Uterus (tissue), 4 donors: Measurements from ENCODE around the gene KCNH4. TPM values are rescaled to one million over a fixed set of nuclear protein-coding genes. Genes with fewer than 3 reads are reported as not detected.

Experiments
- DNase-seq, 2 donors: peaks; one replicate each; pipeline ENCODE4 v3.0.0-alpha.2; 2019 to 2020
- H3K27ac ChIP-seq, 2 donors: fragments of 200-600 bp; sonication (generic); 1 replicate in 1 of 2; 2 replicates in 1 of 2; pipeline ENCODE4 v1.5.1; 2016 to 2018
- H3K27me3 ChIP-seq, 2 donors: fragments of 200-600 bp; sonication (generic); one replicate each; pipeline ENCODE4 v1.5.1; 2018 to 2019; ENCODE audit warnings: control low read depth in 1 of 2
- H3K36me3 ChIP-seq, 2 donors: fragments of 200-600 bp; sonication (generic); one replicate each; pipeline ENCODE4 v1.5.1; 2019; ENCODE audit warnings: control low read depth in 1 of 2
- H3K4me1 ChIP-seq, 2 donors: fragments of 200-600 bp; sonication (generic); one replicate each; pipeline ENCODE4 v1.5.1; 2018 to 2019; ENCODE audit warnings: control low read depth in 1 of 2
- H3K4me3 ChIP-seq, 2 donors: fragments of 200-600 bp; sonication (generic); 1 replicate in 1 of 2; 2 replicates in 1 of 2; pipeline ENCODE4 v1.5.1; 2018 to 2019; ENCODE audit warnings: mild to moderate bottlenecking in 1 of 2
- H3K9me3 ChIP-seq, 2 donors: fragments of 200-600 bp; sonication (generic); one replicate each; pipeline ENCODE4 v1.5.1; 2019; ENCODE audit warnings: control low read depth in 1 of 2
- POLR2A ChIP-seq, 2 donors: fragments of 450-650 bp; IDR thresholded peaks; one replicate each; pipeline ENCODE4 v1.6.1; 2016; ENCODE audit warnings: antibody characterized with exemption in 2 of 2, mild to moderate bottlenecking in 1 of 2, moderate library complexity in 1 of 2
- intact Hi-C: fragments of 100-400 bp; cut with DNase I; formaldehyde crosslinking; loops from one replicate; pipeline ENCODE4 v1.15.1; 2023; ENCODE audit warnings: low total_unique reads
- total RNA-seq, 4 donors: library from RNA; depleted of rRNA in 3 of 4; stranded (reverse); fragments of >200 nt in 3 of 4; gene quantifications; one replicate each; pipeline versions ENCODE4 v1.1.0 to v1.2.4, GENCODE V29; 2014 to 2023
- TF ChIP-seq, protein P1 (sequence below), 4 experiments: fragments of 200-600 bp in 2 of 4; fragments of 450-650 bp in 2 of 4; sonication (generic) in 2 of 4; IDR thresholded peaks; one replicate each; pipeline ENCODE4 v1.5.1; 2016 to 2019; ENCODE audit warnings: antibody characterized with exemption in 4 of 4, mild to moderate bottlenecking in 2 of 4, moderate library complexity in 1 of 4
- donor health status: DM: yes; HTN: yes; CAD: no.

The KCNH4 gene
- total RNA-seq, 4 donors from 2014 or later: 0.55 TPM; not detected in 3

DNA sequence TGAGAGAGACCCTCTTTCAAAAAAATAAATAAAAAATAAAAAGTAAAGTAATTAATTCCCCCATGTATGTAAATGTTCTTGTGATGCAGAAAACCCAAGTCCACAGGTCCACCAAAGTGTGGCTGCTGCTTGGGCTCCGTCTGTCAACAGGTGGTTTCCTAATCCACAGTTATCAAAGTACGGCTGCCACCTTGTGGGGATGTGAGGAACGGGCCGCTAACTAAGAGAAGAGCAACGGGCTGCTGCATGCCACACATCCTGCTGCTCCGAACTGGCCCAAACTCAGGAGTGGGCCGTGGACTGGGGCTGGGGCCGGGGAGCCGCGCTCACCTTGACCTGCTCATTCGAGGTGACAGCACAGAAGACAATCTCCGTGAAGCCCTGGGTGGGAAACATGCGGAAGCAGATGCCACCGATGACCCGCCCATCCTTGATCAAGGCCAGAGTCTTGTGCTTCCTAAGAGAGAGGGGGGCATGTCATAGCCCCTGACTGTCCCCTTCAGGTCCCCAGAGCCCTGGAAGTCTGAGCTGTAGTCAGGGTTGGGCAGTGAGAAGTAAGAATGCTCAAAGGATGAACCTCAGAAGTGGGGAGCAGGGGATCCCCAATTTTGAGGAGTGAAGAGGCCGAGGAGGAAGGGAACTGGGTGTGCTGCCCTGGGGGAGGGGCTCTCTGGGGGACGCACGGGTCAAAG, 64.1 kb downstream of the KCNH4 start:
- TF ChIP-seq, protein P1, sequence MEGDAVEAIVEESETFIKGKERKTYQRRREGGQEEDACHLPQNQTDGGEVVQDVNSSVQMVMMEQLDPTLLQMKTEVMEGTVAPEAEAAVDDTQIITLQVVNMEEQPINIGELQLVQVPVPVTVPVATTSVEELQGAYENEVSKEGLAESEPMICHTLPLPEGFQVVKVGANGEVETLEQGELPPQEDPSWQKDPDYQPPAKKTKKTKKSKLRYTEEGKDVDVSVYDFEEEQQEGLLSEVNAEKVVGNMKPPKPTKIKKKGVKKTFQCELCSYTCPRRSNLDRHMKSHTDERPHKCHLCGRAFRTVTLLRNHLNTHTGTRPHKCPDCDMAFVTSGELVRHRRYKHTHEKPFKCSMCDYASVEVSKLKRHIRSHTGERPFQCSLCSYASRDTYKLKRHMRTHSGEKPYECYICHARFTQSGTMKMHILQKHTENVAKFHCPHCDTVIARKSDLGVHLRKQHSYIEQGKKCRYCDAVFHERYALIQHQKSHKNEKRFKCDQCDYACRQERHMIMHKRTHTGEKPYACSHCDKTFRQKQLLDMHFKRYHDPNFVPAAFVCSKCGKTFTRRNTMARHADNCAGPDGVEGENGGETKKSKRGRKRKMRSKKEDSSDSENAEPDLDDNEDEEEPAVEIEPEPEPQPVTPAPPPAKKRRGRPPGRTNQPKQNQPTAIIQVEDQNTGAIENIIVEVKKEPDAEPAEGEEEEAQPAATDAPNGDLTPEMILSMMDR (IDR thresholded peaks at IDR 0.05): peak; percentile 75 to 86 (median 83)
- TF ChIP-seq POLR2A (IDR thresholded peaks at IDR 0.05): no peak
- peaks cover 0 to 9% of the 10 kb centered on the region in 2 donors for H3K4me1 ChIP-seq
- DNase-seq: peak; percentile 84 to 85
- no peaks in the 10 kb centered on the region for H3K9me3 ChIP-seq
- no peak overlapping the region for H3K27ac ChIP-seq
- no peak overlapping the region for H3K4me3 ChIP-seq
- no peaks in the 10 kb centered on the region for H3K36me3 ChIP-seq
- intact Hi-C loops: loop anchor here (5.0 to 10.0 kb wide), 3 partner anchors 50 to 152 kb away; partner anchors contain the start of gene CNP
- no peaks in the 10 kb centered on the region for H3K27me3 ChIP-seq

DNA sequence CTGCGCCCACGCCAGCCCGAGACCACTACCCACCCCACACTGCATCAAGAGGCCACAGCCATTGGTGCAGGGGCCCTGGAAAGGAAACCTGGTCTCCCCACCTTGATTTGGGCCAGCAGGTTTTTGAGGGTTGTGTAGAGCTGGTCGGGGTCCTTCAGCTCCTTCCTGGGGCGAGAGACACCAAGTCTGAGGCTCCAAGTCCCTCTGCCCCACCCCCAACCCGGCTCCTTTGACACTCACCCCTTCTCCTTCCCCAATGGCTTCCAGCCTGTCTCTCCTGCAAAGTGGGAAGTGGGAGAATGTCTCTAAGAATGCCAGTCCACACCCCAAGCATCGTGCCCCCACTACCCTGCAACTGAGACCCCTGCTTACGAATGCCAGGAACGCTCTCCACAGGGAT, 66.8 kb downstream of the KCNH4 start:
- intact Hi-C loops: loop anchor here (10.0 kb wide), 1 partner anchor 149 kb away; the partner anchor contains the start of gene CNP
- H3K9me3 ChIP-seq: no peaks in the 10 kb centered on the region
- peaks cover 7 to 14% of the 10 kb centered on the region in 2 donors for H3K4me1 ChIP-seq
- no peaks in the 10 kb centered on the region for H3K36me3 ChIP-seq
- no peak overlapping the region for H3K4me3 ChIP-seq
- H3K27ac ChIP-seq: no peak overlapping the region
- TF ChIP-seq POLR2A (IDR thresholded peaks at IDR 0.05): no peak
- TF ChIP-seq, protein P1 (IDR thresholded peaks at IDR 0.05): no peak
- no peaks in the 10 kb centered on the region for H3K27me3 ChIP-seq
- DNase-seq: no peak

DNA sequence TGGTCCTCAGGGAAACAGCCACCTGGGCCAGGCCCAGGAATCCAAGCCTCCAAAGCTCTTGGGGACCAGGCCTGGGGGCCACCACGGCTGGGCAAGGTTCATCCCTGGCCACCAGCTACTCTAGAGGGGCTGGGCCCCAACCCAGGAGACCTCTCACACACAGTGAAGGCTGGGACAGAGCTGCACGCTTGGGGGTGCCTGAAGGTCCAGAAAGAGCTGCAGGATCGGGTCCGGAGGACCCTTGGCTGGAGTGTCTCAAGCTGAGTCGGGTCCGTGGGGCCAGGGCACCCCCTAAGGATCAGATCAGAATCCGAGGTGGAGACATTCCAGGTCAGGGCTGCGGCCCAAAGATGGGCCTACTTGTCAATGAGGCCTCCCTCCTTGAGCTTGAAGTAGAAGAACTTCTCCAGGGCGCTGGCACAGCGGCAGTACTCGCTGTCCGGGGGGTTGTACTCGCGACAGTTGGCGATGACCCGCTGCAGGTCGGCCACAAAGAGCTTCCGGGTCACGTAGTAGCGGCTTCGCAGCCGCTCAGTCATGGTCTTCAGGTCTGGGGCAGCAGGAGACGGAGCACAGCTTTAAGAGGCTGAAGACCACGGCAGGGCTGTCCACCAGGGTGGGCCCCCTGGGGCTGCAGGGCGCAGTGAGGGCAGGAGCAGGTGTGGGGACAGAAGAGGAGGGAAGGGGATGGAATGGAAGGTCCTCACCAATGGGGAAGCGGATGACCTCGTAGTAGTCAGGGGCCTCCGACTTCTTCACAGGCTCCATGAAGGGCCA, 67.5 kb downstream of the KCNH4 start:
- H3K4me3 ChIP-seq: no peak overlapping the region
- H3K27ac ChIP-seq: peak overlapping the region; percentile 93 to 94
- H3K27me3 ChIP-seq: no peaks in the 10 kb centered on the region
- intact Hi-C loops: loop anchor here (10.0 kb wide), 1 partner anchor 149 kb away; the partner anchor contains the start of gene CNP
- TF ChIP-seq, protein P1 (IDR thresholded peaks at IDR 0.05): no peak
- no peak for TF ChIP-seq POLR2A (IDR thresholded peaks at IDR 0.05)
- H3K9me3 ChIP-seq: no peaks in the 10 kb centered on the region
- H3K36me3 ChIP-seq: no peaks in the 10 kb centered on the region
- no peak for DNase-seq
- peaks cover 7 to 14% of the 10 kb centered on the region in 2 donors for H3K4me1 ChIP-seq

DNA sequence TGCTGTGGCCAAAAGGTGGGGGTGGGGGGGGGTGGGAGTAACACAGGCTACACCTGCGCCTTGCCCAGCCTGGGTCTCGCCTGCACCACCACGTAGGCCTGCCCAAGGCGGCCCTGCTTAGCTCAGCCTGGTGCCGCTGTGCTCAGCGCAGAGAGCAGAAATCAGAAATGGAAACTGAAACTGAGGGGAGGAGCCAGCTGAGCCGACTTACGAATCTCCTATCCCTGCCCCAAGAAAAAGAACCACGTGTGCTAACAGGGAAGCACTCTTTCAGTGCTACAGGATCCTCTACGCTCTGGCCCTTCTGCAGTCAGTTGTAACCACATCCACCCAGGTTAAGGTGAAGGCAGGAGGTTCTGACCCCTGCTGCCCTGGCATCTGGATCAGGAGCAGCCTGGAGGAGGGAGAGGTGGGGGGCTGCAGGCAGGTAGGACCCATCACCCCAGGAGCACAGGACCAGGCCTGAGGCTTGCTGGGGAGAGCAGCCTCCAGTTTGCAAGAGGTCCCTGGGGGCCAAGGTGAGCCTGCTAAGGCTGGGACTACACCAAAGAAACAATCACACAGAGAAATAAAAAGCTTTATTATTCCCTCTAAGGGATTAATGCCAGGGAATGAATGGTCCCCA, 68.3 kb downstream of the KCNH4 start, which contains the start of gene DHX58:
Gene DHX58, minus strand, starts transcription at position 163 of the 625 bp plus-strand sequence. CDS start 822 bp downstream, outside the sequence.
- H3K36me3 ChIP-seq: no peaks in the 10 kb centered on the region
- TF ChIP-seq, protein P1 (IDR thresholded peaks at IDR 0.05): peak in 1 of 4 experiments; percentile 28
- TF ChIP-seq POLR2A (IDR thresholded peaks at IDR 0.05): peak; percentile 30 to 70

More for the DNA sequence above, 68.3 kb downstream of the KCNH4 start, which contains the start of gene DHX58:
- no peaks in the 10 kb centered on the region for H3K9me3 ChIP-seq
- peak within 1 kb of the TSS; percentile 42 to 50 for H3K4me3 ChIP-seq
- peaks cover 7 to 14% of the 10 kb centered on the region in 2 donors for H3K4me1 ChIP-seq
- DNase-seq: peak; percentile 77 to 82
- H3K27ac ChIP-seq: peak within 1 kb of the TSS; percentile 93 to 94
- intact Hi-C loops: loop anchor here (10.0 kb wide), 1 partner anchor 148 kb away; the partner anchor contains the start of gene CNP
- H3K27me3 ChIP-seq: no peaks in the 10 kb centered on the region
